HepG2 (cell line): ENCODE data around the gene GFPT1.
"Not testable (repeated sequence)": the region's sequence is repeated elsewhere in the genome, so short reads cannot be mapped to it uniquely, and the experiment has no call there.

Experiments
- MED1 ChIP-seq: sonication (generic); formaldehyde crosslinking; IDR thresholded peaks from 2 replicates; pipeline ENCODE4 v1.4.0; 2020; ENCODE audit warnings: missing genetic modification reagents
- MXI1 ChIP-seq: IDR thresholded peaks from 3 replicates; pipeline ENCODE4 v1.6.1; 2012; ENCODE audit warnings: low read depth, low read length, inconsistent platforms, borderline replicate concordance
- MYNN ChIP-seq: sonication (generic); formaldehyde crosslinking; IDR thresholded peaks from 2 replicates; pipeline ENCODE4 v1.4.0; 2020; ENCODE audit warnings: mild to moderate bottlenecking, low read depth, missing genetic modification reagents
- NFRKB ChIP-seq: fragments of 450-650 bp; IDR thresholded peaks from 2 replicates; pipeline ENCODE4 v1.6.1; 2017
- POLR2A ChIP-seq, 2 experiments: IDR thresholded peaks; 2 replicates each; pipeline ENCODE4 v1.6.1; 2011; ENCODE audit warnings: low read depth in 2 of 2, low read length in 2 of 2, mild to moderate bottlenecking in 1 of 2, moderate library complexity in 1 of 2; ENCODE audit not compliant: insufficient read depth in 1 of 2
- RBFOX2 ChIP-seq: fragments of 200-400 bp; formaldehyde crosslinking; IDR thresholded peaks from 2 replicates; pipeline ENCODE4 v1.6.1; 2017; ENCODE audit warnings: low read depth, mild to moderate bottlenecking, low read length
- RNF2 ChIP-seq: fragments of 450-650 bp; conservative IDR thresholded peaks from 2 replicates; pipeline ENCODE4 v1.6.1; 2016; ENCODE audit warnings: low read depth
- ZMYM2 ChIP-seq: sonication (generic); formaldehyde crosslinking; IDR thresholded peaks from 2 replicates; pipeline ENCODE4 v1.8.0; 2022; ENCODE audit warnings: mild to moderate bottlenecking, missing genetic modification reagents
- ZNF530 ChIP-seq: sonication (generic); formaldehyde crosslinking; IDR thresholded peaks from 2 replicates; pipeline ENCODE4 v1.5.0; 2020; ENCODE audit warnings: low read depth, mild to moderate bottlenecking, missing genetic modification reagents
- ZNF619 ChIP-seq: sonication (generic); formaldehyde crosslinking; IDR thresholded peaks from 2 replicates; pipeline ENCODE4 v1.4.0; 2020; ENCODE audit warnings: mild to moderate bottlenecking, missing genetic modification reagents

DNA sequence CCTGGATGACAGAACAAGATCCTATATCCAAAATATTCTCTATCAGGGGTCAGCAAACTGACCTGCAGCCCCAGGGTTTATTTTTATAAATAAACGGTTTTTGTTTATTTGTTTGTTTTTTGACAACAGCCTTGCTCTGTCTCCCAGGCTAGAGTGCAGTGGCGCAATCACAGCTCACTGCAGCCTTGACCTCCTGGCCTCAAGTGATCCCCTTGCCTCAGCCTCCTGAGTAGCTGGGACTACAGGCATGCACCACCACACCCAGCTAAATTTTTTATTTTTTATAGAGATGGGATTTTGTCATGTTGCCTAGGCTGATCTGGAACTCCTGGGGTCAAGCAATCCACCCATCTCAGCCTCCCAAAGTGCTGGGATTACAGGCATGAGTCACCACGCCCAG, 32.1 kb downstream of the GFPT1 start:
- TF ChIP-seq NFRKB; ZNF530 (CRISPR knock-in tag); MYNN (CRISPR knock-in tag); ZNF619 (CRISPR knock-in tag); MED1 (CRISPR knock-in tag); POLR2A (IDR thresholded peaks at IDR 0.05; ENCODE audit: insufficient read depth in 1 of 2, low read depth in 2 of 2, low read length in 2 of 2); RNF2; RBFOX2; MXI1; ZMYM2 (CRISPR knock-in tag): not testable (repeated sequence)
